NCI-H1105 treated with DMSO at 0.1 percent for 48 hours (cell line): ENCODE data around the gene DLGAP4.

ENCODE experiments used
- DNase-seq: peaks from one replicate; lab custom pipeline; 2025; lab: John Stamatoyannopoulos, UW

DLGAP4 gene

GRCh38 chr20:36454332-36454697, 148.2 kb downstream of the DLGAP4 start:
- no peak for DNase-seq

GRCh38 chr20:36454698-36455427, 148.7 kb downstream of the DLGAP4 start:
- DNase-seq = no peak

GRCh38 chr20:36455972-36456625, 150.0 kb downstream of the DLGAP4 start:
- no peak for DNase-seq

- DNase-seq = peak; percentile 85
Measured at GRCh38 chr20:36460648-36461599, 154.8 kb downstream of the DLGAP4 start.

- no peak for DNase-seq
Measured at GRCh38 chr20:36461600-36462439, 155.7 kb downstream of the DLGAP4 start.

- no peak for DNase-seq
Measured at GRCh38 chr20:36462440-36463211, 156.5 kb downstream of the DLGAP4 start.

- no peak for DNase-seq
Measured at GRCh38 chr20:36463212-36464061, 157.3 kb downstream of the DLGAP4 start.

- no peak for DNase-seq
Measured at GRCh38 chr20:36465109-36466080, 159.3 kb downstream of the DLGAP4 start.

- DNase-seq = no peak
Measured at GRCh38 chr20:36466089-36466488, 159.9 kb downstream of the DLGAP4 start.

- DNase-seq = peak; percentile 89
Measured at GRCh38 chr20:36467076-36467999, 161.2 kb downstream of the DLGAP4 start.

GRCh38 chr20:36468149-36469000, 162.2 kb downstream of the DLGAP4 start:
- no peak for DNase-seq

- no peak for DNase-seq
Measured at GRCh38 chr20:36469973-36470372, 163.8 kb downstream of the DLGAP4 start.

GRCh38 chr20:36471885-36472636, 165.9 kb downstream of the DLGAP4 start:
- DNase-seq = no peak

- no peak for DNase-seq
Measured at GRCh38 chr20:36472637-36473090, 166.5 kb downstream of the DLGAP4 start.

GRCh38 chr20:36473164-36473563, 167.0 kb downstream of the DLGAP4 start:
- DNase-seq = no peak

GRCh38 chr20:36474563-36474962, 168.4 kb downstream of the DLGAP4 start:
- no peak for DNase-seq
